ENCODE measurements around the gene SDK1.

SDK1 gene

DNA sequence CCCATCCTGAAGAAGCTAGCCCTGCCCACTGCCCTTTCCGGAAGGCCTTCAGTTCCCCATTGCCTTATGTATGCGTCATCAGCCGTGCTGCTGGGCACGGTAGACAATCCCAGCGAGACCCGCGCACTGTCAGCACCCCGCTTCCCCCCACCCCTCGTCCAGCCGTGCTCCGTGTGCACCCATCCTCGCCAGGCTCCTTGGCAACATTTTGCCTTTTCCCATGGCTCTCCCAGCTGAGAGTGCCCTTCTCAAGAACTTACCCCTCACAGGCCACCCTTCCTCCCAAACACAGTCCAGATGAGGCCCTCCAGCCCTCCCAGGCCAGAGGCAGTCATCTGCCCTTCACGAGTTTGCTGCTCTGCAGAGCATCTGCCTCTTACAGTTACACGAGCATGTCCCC is 747.3 kb downstream of the SDK1 start:
- ATAC-seq (no peak), DNase-seq (no peak)
- no peak overlapping the region for H3K27ac Mint-ChIP-seq
- H3K4me3 Mint-ChIP-seq, result no peak overlapping the region
- no peaks in the 10 kb centered on the region for H3K4me1 Mint-ChIP-seq
- no peaks in the 10 kb centered on the region for H3K27me3 Mint-ChIP-seq
- no peaks in the 10 kb centered on the region for H3K9me3 Mint-ChIP-seq

DNA sequence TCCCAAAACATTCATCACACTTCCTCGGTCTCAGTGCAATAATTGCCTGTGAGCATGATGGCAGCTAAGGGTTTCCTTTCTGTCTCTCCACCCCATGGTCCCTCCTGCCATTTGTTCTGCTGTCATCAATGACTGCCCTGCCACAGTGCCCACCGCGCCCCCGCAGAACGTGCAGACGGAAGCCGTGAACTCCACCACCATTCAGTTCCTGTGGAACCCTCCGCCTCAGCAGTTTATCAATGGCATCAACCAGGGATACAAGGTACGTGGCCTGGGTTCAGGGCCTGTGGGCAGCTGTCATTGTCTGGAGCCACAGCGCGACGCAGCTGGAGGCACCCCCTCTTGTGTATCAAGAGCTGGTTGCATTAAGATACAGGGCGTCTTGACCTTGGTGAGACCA is 748.1 kb downstream of the SDK1 start:
- no peak overlapping the region for H3K4me3 Mint-ChIP-seq
- no peaks in the 10 kb centered on the region for H3K27me3 Mint-ChIP-seq
- no peaks in the 10 kb centered on the region for H3K9me3 Mint-ChIP-seq
- ATAC-seq (no peak), DNase-seq (no peak)
- peak overlapping the region in 1 of 2 donors; percentile 42 for H3K27ac Mint-ChIP-seq
- no peaks in the 10 kb centered on the region for H3K4me1 Mint-ChIP-seq

DNA sequence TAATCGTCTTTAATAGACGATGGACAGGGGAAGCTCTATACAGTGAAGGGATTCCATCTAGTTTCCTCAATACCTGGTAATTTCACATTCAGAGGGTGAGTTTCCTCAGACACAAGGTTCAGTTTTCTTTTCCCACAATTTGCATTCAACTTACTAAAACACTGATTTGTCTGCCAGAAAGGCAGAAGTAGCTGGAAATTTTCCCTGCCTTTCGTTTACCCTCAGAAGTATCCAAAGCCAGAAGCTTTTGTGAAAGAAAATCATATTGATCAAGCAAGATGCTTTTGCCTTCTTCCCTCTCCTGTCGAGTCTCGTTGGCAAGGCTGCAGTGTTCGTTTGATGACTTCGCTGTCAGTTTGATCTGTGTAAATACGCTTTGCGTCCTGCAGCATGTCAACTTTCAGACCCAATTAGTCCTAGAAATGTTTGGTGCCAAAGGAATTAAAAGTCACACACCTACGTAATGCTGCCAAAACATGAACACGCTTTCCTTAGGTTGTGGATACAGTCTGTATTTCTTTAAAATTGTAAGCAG is 749.1 kb downstream of the SDK1 start:
- Mint-ChIP-seq H3K4me1 (no peaks in the 10 kb centered on the region), H3K4me3 (no peak overlapping the region), H3K27me3 (no peaks in the 10 kb centered on the region), H3K9me3 (no peaks in the 10 kb centered on the region), H3K27ac (no peak overlapping the region)
- ATAC-seq, result no peak
- no peak for DNase-seq

DNA sequence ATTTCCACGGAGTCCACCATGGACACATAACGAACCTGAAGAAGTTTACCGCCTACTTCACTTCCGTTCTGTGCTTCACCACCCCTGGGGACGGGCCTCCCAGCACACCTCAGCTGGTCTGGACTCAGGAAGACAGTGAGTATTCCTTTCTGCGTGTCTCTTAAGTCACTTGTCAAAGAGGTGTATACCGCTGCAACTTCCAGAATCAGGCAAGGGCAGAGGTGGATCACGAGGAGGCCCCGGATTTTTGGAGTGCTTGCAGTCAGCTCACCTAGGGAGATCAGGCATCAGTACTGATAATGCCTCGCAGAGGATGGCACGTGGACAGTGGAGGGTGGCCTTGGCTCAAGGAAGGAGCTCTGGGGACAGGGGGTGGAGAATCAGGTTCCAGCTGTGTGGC is 750.6 kb downstream of the SDK1 start:
- DNase-seq (no peak), ATAC-seq (no peak)
- H3K27ac Mint-ChIP-seq, result no peak overlapping the region
- no peaks in the 10 kb centered on the region for H3K4me1 Mint-ChIP-seq
- no peak overlapping the region for H3K4me3 Mint-ChIP-seq
- H3K9me3 Mint-ChIP-seq, result peaks cover 0 to 3% of the 10 kb centered on the region in 2 donors
- peaks cover 11% of the 10 kb centered on the region for H3K27me3 Mint-ChIP-seq

DNA sequence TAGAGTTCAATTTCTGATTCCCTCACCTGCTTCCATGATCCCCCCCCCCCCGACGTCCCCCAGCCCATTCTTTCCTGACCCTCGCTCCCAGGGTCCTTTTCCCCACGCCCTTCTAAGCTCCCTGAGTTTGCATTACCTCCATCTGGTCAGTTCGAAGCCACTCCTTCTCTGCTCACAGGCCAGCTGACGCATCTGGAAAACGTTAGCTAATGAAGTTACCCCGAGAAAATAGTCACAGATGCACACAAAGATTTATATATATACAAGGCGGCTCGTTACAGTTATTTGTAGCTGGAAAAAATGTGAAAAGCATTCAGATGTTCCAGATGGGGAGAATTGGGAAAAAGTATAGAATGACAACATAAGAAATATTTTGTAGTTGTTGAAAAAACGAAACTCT is 751.1 kb downstream of the SDK1 start:
- no peaks in the 10 kb centered on the region for H3K4me1 Mint-ChIP-seq
- peaks cover 0 to 7% of the 10 kb centered on the region in 2 donors for H3K9me3 Mint-ChIP-seq
- peaks cover 16% of the 10 kb centered on the region for H3K27me3 Mint-ChIP-seq
- no peak overlapping the region for H3K27ac Mint-ChIP-seq
- no peak overlapping the region for H3K4me3 Mint-ChIP-seq
- ATAC-seq (no peak), DNase-seq (no peak)

DNA sequence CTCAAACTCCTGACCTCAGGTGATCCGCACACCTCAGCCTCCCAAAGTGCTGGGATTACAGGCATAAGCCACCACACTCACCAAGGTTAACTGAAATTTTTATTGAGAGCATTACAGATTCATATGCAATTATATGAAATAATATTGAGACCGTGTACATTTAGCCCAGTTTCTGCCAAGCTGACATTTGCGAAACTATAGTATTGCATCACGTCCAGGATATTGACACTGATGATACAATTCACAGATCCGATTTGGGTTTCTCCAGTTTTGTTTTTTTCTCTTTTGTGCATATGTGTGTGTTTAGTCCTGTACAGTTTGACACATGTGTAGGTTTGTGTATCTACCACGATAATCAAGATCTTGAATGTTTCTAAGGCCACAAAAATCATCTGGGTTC is 753.1 kb downstream of the SDK1 start:
- Mint-ChIP-seq H3K27ac (no peak overlapping the region), H3K4me1 (no peaks in the 10 kb centered on the region), H3K9me3 (peaks cover 0 to 28% of the 10 kb centered on the region in 2 donors), H3K27me3 (peaks cover 23% of the 10 kb centered on the region), H3K4me3 (no peak overlapping the region)
- DNase-seq, result no peak
- ATAC-seq, result no peak

DNA sequence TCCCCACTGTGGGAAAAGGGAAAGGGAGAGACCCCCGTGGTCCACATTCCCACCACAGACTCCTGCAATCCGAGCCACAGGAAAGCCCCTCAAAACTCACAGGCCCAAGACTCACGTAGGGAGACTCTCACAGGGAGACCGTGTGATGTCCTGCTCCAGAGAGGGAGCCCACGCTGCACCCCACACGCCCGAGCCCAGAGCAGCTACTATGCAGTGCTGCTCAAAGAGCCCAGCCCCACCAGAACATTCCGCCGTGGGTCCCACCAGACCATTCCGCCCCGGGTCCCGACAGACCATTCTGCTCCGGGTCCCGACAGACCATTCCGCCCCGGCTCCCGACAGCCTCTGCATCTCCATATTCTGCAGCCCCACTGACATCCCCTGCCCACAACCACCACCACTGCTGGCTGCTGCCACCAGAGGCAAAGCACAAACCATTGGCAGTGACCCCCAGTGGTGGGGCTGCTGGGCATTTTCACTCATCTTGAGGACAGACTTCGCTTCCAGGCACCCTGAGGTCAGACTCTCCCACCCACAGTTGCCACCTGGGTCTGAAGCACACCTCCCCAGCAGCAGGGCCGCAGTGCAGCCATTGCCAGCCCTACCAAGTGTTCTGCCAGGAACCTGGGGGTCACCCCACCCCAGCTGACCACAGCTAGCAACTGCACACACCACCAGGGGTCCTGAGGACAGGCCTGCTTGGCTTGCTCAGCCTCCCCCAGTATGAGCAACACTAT is 755.7 kb downstream of the SDK1 start:
- ATAC-seq (no peak), DNase-seq (no peak)
- peaks cover 23% of the 10 kb centered on the region for H3K27me3 Mint-ChIP-seq
- no peaks in the 10 kb centered on the region for H3K4me1 Mint-ChIP-seq
- no peak overlapping the region for H3K27ac Mint-ChIP-seq
- H3K4me3 Mint-ChIP-seq, result no peak overlapping the region
- peaks cover 0 to 40% of the 10 kb centered on the region in 2 donors for H3K9me3 Mint-ChIP-seq

DNA sequence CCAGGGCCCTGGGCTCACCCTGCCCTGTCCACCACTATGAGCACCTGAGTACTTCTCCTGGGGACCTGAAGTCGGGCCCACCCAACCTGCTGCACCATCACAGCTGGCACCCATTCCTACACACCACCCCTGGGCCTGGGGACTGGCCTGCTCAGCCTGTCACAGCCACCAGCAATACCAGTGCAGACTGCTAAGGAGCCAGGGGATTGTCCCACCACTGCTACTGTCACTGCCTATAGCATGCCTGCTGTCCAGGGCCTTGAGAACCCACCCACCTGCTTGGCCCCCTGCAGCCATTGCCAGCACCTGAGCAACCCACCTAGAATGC is 756.2 kb downstream of the SDK1 start:
- DNase-seq, result no peak
- Mint-ChIP-seq H3K27ac (no peak overlapping the region), H3K4me3 (no peak overlapping the region), H3K9me3 (peaks cover 0 to 40% of the 10 kb centered on the region in 2 donors), H3K4me1 (no peaks in the 10 kb centered on the region), H3K27me3 (peaks cover 23% of the 10 kb centered on the region)
- ATAC-seq, result no peak

DNA sequence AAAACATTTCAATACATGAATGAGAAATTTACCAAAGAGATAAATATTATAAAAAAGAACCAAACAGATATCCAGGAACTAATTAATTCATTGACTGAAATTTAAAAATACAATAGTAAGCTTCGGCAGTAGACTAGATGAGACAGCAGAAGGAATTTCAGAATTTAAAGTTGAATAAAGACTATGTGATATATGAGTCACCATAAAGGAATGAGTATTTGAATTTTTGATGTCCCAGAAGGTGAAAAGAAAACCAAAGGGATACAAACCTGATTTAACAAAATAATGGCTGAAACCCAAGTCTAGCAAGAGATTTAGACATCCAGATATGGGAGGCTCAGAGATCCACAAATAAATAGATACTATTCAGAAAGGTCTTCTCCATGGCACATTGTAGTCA is 757.1 kb downstream of the SDK1 start:
- peaks cover 23% of the 10 kb centered on the region for H3K27me3 Mint-ChIP-seq
- no peaks in the 10 kb centered on the region for H3K4me1 Mint-ChIP-seq
- no peak overlapping the region for H3K27ac Mint-ChIP-seq
- peaks cover 0 to 40% of the 10 kb centered on the region in 2 donors for H3K9me3 Mint-ChIP-seq
- no peak overlapping the region for H3K4me3 Mint-ChIP-seq
- DNase-seq, result no peak
- ATAC-seq, result no peak

DNA sequence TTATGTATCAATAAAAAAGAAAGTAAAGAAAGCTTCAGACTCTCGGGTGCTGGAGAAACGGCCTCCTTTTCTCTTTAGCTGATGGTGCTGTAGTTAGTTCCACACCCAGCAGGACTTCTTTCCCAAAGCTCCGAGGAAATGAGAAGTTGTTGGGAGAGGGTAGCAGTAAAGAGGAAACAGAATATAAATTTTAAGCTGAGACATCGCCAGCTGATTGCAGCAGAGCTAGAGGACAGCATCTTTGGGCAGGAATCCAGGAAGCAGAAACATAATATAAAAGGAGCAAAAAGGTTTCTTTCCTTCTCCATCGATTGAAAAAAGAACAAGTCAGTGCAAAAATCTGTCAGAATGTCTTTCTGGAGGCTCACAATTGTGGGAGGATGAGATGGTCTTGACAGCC is 764.1 kb downstream of the SDK1 start:
- Mint-ChIP-seq H3K27ac (peak overlapping the region in 1 of 2 donors; percentile 54), H3K27me3 (no peaks in the 10 kb centered on the region), H3K4me3 (peak overlapping the region in 1 of 2 donors; percentile 21), H3K9me3 (peaks cover 0 to 2% of the 10 kb centered on the region in 2 donors), H3K4me1 (peaks cover 11% of the 10 kb centered on the region)
- no peak for ATAC-seq
- no peak for DNase-seq

DNA sequence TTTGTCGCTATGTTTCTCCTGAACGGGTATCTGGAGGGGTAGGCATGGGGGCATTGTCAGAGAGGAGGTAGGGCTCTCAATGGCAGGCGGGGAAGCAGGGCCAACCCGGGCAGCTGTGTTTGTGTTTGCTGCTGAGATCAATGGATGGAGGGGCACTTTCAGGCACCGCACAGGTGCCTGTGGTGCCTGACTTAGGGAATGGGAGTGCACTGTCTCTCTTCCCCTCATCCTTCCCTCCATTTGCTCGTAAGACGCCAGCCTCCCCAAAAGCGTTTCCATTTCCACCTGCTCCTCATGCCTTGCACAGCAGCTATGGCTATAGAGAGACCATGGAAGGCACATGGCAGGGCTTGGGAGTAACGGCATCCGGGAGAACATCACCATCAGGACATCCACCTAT is 765.2 kb downstream of the SDK1 start:
- ATAC-seq, result peak; percentile 23
- H3K27ac Mint-ChIP-seq, result no peak overlapping the region
- H3K27me3 Mint-ChIP-seq, result no peaks in the 10 kb centered on the region
- peaks cover 11% of the 10 kb centered on the region for H3K4me1 Mint-ChIP-seq
- DNase-seq, result no peak
- H3K9me3 Mint-ChIP-seq, result no peaks in the 10 kb centered on the region
- no peak overlapping the region for H3K4me3 Mint-ChIP-seq

DNA sequence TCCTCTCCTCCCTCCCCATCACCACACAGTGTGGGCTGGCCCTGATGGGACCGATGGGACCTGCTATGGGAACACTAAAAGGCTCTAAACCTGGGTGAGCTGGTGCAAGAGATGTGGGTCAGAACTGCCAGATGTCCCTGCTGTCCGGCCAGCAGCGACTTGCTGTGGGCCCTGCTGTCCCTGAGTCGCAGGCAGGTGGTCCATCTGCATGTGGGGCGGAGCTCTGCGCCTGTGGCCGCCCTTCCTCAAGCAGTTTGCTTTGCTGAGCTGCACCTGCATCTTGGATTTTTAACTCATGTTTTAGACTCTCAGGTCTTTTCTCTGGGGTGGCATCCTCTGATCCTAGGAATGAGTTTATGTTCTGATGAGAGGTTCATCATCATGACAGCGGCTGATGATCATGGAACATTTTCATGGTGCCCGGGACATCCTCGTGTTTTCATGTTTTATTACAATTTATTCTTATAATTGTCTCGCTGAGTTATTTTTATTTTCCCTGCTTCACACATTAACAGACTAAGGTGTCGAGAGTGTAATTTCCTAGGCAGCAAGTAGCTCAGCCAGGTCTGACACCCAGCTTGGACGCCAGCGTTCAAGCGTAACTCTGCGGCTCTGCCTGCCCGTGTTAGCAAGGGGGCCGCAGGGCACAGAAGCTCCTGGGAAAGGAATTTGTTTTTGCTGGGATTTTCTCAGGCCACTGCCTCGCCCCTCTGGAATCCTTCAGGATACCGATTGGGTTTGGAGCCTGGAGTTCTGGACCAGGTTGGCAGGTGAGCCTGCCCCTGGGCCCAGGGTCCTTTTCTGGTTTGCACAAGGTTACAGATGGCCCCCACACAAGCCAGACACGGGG is 765.8 kb downstream of the SDK1 start:
- no peaks in the 10 kb centered on the region for H3K9me3 Mint-ChIP-seq
- H3K4me1 Mint-ChIP-seq, result peaks cover 11% of the 10 kb centered on the region
- no peak for ATAC-seq
- no peaks in the 10 kb centered on the region for H3K27me3 Mint-ChIP-seq
- no peak overlapping the region for H3K4me3 Mint-ChIP-seq
- H3K27ac Mint-ChIP-seq, result no peak overlapping the region
- DNase-seq, result no peak

DNA sequence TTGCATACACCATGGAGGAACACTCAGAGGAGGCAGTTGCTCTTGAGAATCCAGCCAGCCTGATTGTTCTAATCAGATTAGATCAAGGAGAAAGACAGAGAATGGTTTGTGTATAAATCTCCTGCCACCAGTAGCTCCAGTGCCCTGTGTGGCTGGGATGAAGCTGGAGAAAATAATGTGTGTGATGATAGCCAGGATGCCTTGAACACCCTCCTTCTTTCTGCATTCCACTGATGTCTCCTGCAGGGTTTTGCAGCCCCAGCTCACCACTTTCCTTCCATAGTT is 766.4 kb downstream of the SDK1 start:
- Mint-ChIP-seq H3K4me3 (no peak overlapping the region), H3K27me3 (no peaks in the 10 kb centered on the region), H3K27ac (no peak overlapping the region), H3K9me3 (no peaks in the 10 kb centered on the region), H3K4me1 (peaks cover 11% of the 10 kb centered on the region)
- no peak for DNase-seq
- no peak for ATAC-seq

DNA sequence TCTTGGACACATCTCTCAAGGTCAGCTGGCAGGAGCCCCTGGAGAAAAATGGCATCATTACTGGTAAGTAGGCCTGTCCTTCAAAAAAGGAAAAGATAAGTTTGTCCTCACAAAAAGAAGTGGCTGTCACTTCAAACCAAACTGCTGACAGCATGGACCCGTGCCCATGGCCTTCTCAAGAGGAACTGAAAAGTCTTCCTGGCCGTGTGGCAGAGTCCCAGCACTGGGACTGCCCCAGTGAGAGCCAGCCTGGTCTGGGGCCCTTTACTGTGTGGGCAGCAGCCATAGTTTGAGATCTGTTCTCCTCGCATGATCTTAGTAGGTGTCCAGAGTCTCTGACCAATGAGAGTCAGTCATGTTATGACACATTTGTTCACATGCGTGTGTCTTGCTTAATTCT is 766.8 kb downstream of the SDK1 start:
- no peak overlapping the region for H3K27ac Mint-ChIP-seq
- H3K4me3 Mint-ChIP-seq, result no peak overlapping the region
- DNase-seq (no peak), ATAC-seq (peak; percentile 28)
- no peaks in the 10 kb centered on the region for H3K9me3 Mint-ChIP-seq
- H3K4me1 Mint-ChIP-seq, result peaks cover 11% of the 10 kb centered on the region
- no peaks in the 10 kb centered on the region for H3K27me3 Mint-ChIP-seq

DNA sequence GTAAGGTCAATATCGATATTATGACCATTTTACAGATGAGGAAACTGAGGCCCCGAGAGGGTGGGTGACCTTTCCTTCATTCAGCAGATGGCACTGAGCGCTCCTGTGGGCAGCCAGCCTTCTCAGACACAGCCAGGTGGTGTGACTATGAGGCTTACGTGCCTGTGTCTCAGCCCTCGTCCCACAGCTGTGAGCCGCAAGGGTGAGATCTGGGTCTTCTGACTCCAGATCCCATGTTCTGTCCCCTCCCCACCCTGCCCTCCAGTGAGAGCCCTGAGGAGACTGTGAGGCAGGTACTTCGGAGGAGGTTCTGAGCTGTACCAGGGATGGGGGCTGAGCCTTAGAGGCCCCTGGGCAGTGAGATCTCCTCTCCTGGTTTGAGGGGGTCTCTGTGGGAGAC is 767.2 kb downstream of the SDK1 start:
- H3K27me3 Mint-ChIP-seq, result no peaks in the 10 kb centered on the region
- peaks cover 11% of the 10 kb centered on the region for H3K4me1 Mint-ChIP-seq
- ATAC-seq, result no peak
- no peak overlapping the region for H3K27ac Mint-ChIP-seq
- DNase-seq, result no peak
- H3K9me3 Mint-ChIP-seq, result no peaks in the 10 kb centered on the region
- H3K4me3 Mint-ChIP-seq, result no peak overlapping the region

DNA sequence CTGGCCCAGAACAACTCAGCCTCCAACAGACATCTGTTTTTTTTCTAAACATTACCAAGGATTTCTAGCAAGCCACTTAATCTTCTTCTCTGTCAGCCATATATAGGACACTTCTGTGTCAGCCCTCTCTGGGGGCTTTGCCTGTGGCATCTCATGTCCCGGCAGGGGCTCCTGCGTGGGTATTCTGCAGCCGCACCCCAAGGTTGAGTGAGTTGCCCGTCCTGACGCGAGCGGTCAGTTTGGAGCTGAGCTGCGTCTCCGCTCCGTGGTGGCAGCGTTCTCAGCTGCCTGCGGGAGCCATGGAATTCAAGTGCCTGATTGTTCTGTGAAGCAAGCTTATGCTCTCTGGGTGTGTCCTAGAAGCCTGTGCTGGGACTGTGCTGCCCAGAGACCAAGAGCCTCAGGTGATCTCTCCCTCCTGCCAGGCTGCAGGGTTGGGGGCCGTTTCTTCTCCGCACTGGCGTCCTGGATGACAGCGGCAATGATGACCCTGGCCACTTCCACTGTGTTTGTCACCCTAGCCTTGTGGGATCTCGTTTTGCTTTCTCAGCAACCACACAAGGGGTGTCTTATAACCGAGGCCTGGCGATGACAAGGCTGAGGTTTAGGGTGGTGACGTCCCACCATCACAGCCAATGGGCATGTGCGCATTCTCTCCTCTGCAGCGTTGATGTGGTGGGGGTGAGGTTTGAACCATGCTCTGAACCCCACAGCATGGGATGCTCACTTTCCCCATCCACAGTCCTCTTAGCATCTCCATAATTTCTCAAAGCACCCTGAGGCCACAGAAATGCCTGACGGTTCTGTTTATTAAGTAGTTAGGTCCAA is 768.4 kb downstream of the SDK1 start:
- no peak overlapping the region for H3K27ac Mint-ChIP-seq
- H3K4me3 Mint-ChIP-seq, result no peak overlapping the region
- ATAC-seq (no peak), DNase-seq (no peak)
- H3K9me3 Mint-ChIP-seq, result no peaks in the 10 kb centered on the region
- H3K4me1 Mint-ChIP-seq, result peaks cover 9% of the 10 kb centered on the region
- H3K27me3 Mint-ChIP-seq, result no peaks in the 10 kb centered on the region

All from stimulated activated naive CD8-positive, alpha-beta T cell treated with anti-CD3 and anti-CD28 coated beads, Interleukin-15, amount 100 ng/mL, for 72 hours (primary cell).